Measurements from ENCODE around the gene SLC41A2.

SLC41A2 gene

GRCh38 chr12:104958001-104958804, at the start of gene SLC41A2:
Gene SLC41A2 (minus strand): TSS chr12:104958290. CDS start chr12:104928527, 29,763 bp downstream.
- peak; percentile 15 for TF ChIP-seq CTCF (IDR thresholded peaks at IDR 0.05; ENCODE audit: control extremely low read depth, extremely low read depth, low read depth, missing control alignments)
- peak; percentile 93 for DNase-seq (ENCODE audit: extremely low spot score)
- POLR2A ChIA-PET, result interaction anchor here (0.8 kb wide), 1 partner anchor 28 kb away, joined by 3 read pairs; no protein-coding TSS in a partner anchor
- CTCF ChIA-PET, result interaction anchor here (0.7 to 2.6 kb wide), 12 partner anchors 15 to 576 kb away, joined by 3 to 10 read pairs (median 4); partner anchors contain the start of gene NOPCHAP1

- TF ChIP-seq CTCF (IDR thresholded peaks at IDR 0.05; ENCODE audit: control extremely low read depth, extremely low read depth, low read depth, missing control alignments), result no peak
- CTCF ChIA-PET, result interaction anchor here (0.9 to 1.5 kb wide), 3 partner anchors 13 to 619 kb away, joined by 3 to 4 read pairs (median 3); no protein-coding TSS in a partner anchor
- DNase-seq (ENCODE audit: extremely low spot score), result no peak
- POLR2A ChIA-PET, result no interaction called here
Measured at GRCh38 chr12:105001476-105001875, 43.4 kb upstream of the SLC41A2 start.

- TF ChIP-seq CTCF (IDR thresholded peaks at IDR 0.05; ENCODE audit: control extremely low read depth, extremely low read depth, low read depth, missing control alignments), result no peak
- CTCF ChIA-PET, result no interaction called here
- no peak for DNase-seq (ENCODE audit: extremely low spot score)
- POLR2A ChIA-PET, result no interaction called here
Measured at GRCh38 chr12:104999347-104999685, 41.2 kb upstream of the SLC41A2 start.

GRCh38 chr12:104998423-104999346, 40.6 kb upstream of the SLC41A2 start:
- DNase-seq (ENCODE audit: extremely low spot score), result no peak
- POLR2A ChIA-PET, result no interaction called here
- CTCF ChIA-PET, result interaction anchor here (1.6 kb wide), 1 partner anchor 32 kb away, joined by 3 read pairs; no protein-coding TSS in a partner anchor
- TF ChIP-seq CTCF (IDR thresholded peaks at IDR 0.05; ENCODE audit: control extremely low read depth, extremely low read depth, low read depth, missing control alignments), result no peak

GRCh38 chr12:104997541-104997940, 39.5 kb upstream of the SLC41A2 start:
- DNase-seq (ENCODE audit: extremely low spot score), result no peak
- CTCF ChIA-PET, result interaction anchor here (1.2 to 1.6 kb wide), 2 partner anchors 16 to 33 kb away, joined by 3 read pairs; no protein-coding TSS in a partner anchor
- TF ChIP-seq CTCF (IDR thresholded peaks at IDR 0.05; ENCODE audit: control extremely low read depth, extremely low read depth, low read depth, missing control alignments), result no peak
- POLR2A ChIA-PET, result no interaction called here

- CTCF ChIA-PET, result no interaction called here
- DNase-seq (ENCODE audit: extremely low spot score), result no peak
- no peak for TF ChIP-seq CTCF (IDR thresholded peaks at IDR 0.05; ENCODE audit: control extremely low read depth, extremely low read depth, low read depth, missing control alignments)
- POLR2A ChIA-PET, result no interaction called here
Measured at GRCh38 chr12:104994336-104994735, 36.2 kb upstream of the SLC41A2 start.
